Panc1 (cell line): ENCODE results near the gene SMG6. TPM values are rescaled to one million over a fixed set of nuclear protein-coding genes. Genes with fewer than 3 reads are reported as not detected.

Source experiments
- ATAC-seq: fragments of 200-7000 bp; cut with Tn5 transposase; 2 replicates; pipeline ENCODE4 v1.9.1; 2020; ENCODE audit warnings: mild to moderate bottlenecking, moderate library complexity
- BruUV-seq: library from RNA; stranded (reverse); fragments of 400-500 nt; replicated peaks from 2 replicates; lab custom pipeline; 2021; lab: Mats Ljungman, UMichigan
- CTCF ChIA-PET: fragments of 300-600 bp; sonication (Branson Sonifier 250); formaldehyde crosslinking; loops from one replicate; lab custom pipeline; 2022; ENCODE audit warnings: antibody characterized with exemption; lab: Charles Lee
- POLR2A ChIA-PET: fragments of 300-600 bp; sonication (Branson Sonifier 250); formaldehyde crosslinking; loops from one replicate; lab custom pipeline; 2022; ENCODE audit warnings: antibody characterized with exemption; lab: Charles Lee
- DNase-seq: peaks from one replicate; pipeline ENCODE4 v3.0.0-alpha.2; 2010; ENCODE audit warnings: low read depth, low spot score
- H3K27ac ChIP-seq: 2 replicates; pipeline ENCODE4 v1.5.1; 2011; ENCODE audit warnings: mild to moderate bottlenecking, low read length, inconsistent platforms
- H3K27me3 ChIP-seq: fragments of 200-500 bp; sonication (Bioruptor generic); 2 replicates; pipeline ENCODE4 v1.6.0; 2014; ENCODE audit warnings: low read length, inconsistent platforms; ENCODE audit not compliant: control insufficient read depth, insufficient read depth
- H3K36me3 ChIP-seq: fragments of 200-500 bp; sonication (Bioruptor generic); 2 replicates; pipeline ENCODE4 v1.5.1; 2014; ENCODE audit warnings: inconsistent platforms, mild to moderate bottlenecking, low read length, moderate library complexity; ENCODE audit not compliant: control insufficient read depth, insufficient read depth
- H3K4me1 ChIP-seq: 2 replicates; pipeline ENCODE4 v1.5.1; 2011; ENCODE audit warnings: inconsistent platforms, mild to moderate bottlenecking, low read length, moderate library complexity; ENCODE audit not compliant: control insufficient read depth, insufficient read depth
- H3K4me3 ChIP-seq, 2 experiments: 2 replicates each; pipeline ENCODE4 v1.5.1; 2011 to 2012; ENCODE audit warnings: low read depth in 2 of 2, low read length in 2 of 2, mild to moderate bottlenecking in 2 of 2, inconsistent platforms in 1 of 2, moderate library complexity in 1 of 2
- H3K9me3 ChIP-seq: fragments of 200-500 bp; sonication (Bioruptor generic); 2 replicates; pipeline ENCODE4 v1.5.1; 2014; ENCODE audit warnings: low read depth, mild to moderate bottlenecking, inconsistent platforms, low read length, moderate library complexity; ENCODE audit not compliant: control insufficient read depth, insufficient read depth
- CTCF ChIP-seq: fragments of 450-650 bp; IDR thresholded peaks from 2 replicates; pipeline ENCODE4 v1.5.1; 2017; ENCODE audit warnings: mild to moderate bottlenecking
- POLR2AphosphoS5 ChIP-seq: IDR thresholded peaks from 2 replicates; pipeline ENCODE4 v1.6.1; 2012; ENCODE audit warnings: mild to moderate bottlenecking, low read depth, low read length, moderate library complexity
- SIN3A ChIP-seq: IDR thresholded peaks from 2 replicates; pipeline ENCODE4 v1.6.1; 2012; ENCODE audit warnings: low read depth, mild to moderate bottlenecking, low read length, moderate library complexity, borderline replicate concordance; ENCODE audit not compliant: insufficient read depth
- TCF7L2 ChIP-seq: IDR thresholded peaks from 2 replicates; pipeline ENCODE4 v1.6.1; 2011; ENCODE audit warnings: mild to moderate bottlenecking, low read depth, low read length, inconsistent platforms
- in situ Hi-C: cut with HindIII; loops from 2 replicates; pipeline ENCODE4 v1.10.0; 2016; ENCODE audit warnings: low sequenced_read_pairs, low pct_unique_long_range_greater_than_20kb
- intact Hi-C: fragments of 100-400 bp; cut with micrococcal nuclease; formaldehyde crosslinking; loops from one replicate; pipeline ENCODE4 v1.10.0; 2022; ENCODE audit not compliant: unreplicated experiment
- total RNA-seq: library from RNA; stranded (reverse); gene quantifications from one replicate; pipeline ENCODE4 v1.2.1, GENCODE V29; 2021; ENCODE audit not compliant: unreplicated experiment
- TF ChIP-seq, protein P1 (sequence below), 2 experiments: IDR thresholded peaks; 2 replicates each; pipeline ENCODE4 v1.6.1; 2011 to 2012; ENCODE audit warnings: low read depth in 2 of 2, control low read depth in 1 of 2, low read length in 1 of 2, mild to moderate bottlenecking in 1 of 2, moderate library complexity in 1 of 2; ENCODE audit not compliant: insufficient read depth in 1 of 2

The SMG6 gene
- total RNA-seq, 1 experiment from 2014 or later: 17.8 TPM

DNA sequence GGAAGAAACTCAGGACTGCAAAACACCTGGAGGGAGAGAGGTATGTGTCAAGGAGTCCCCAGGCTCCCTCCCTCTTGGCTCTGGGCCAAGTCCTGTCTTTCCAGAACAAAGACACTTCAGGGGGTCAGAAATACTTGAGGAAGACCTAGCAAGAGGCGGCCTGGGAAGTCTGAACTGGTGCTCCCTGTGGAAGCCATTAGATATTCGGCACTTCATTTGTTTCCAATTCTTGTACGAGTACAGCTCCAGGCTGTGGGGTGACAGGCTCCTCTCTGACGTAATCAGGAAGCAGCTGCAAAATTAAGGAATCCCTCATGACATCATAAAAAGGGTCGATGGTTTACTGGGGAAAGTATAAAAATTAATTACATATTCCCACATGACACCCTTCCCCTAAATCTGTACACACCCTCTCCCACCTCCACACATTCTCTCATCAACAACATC, 108.7 kb downstream of the SMG6 start:
- H3K27me3 ChIP-seq: no peaks in the 10 kb centered on the region
- H3K4me3 ChIP-seq: no peak overlapping the region
- ChIA-PET POLR2A (no interaction called here), CTCF (no interaction called here)
- no peak for DNase-seq
- no peaks in the 10 kb centered on the region for H3K9me3 ChIP-seq
- in situ Hi-C loops: no loop called here
- no peaks in the 10 kb centered on the region for H3K4me1 ChIP-seq
- ATAC-seq: no peak
- BruUV-seq: no TSS peak
- TF ChIP-seq POLR2AphosphoS5: no peak
- TF ChIP-seq, protein P1, sequence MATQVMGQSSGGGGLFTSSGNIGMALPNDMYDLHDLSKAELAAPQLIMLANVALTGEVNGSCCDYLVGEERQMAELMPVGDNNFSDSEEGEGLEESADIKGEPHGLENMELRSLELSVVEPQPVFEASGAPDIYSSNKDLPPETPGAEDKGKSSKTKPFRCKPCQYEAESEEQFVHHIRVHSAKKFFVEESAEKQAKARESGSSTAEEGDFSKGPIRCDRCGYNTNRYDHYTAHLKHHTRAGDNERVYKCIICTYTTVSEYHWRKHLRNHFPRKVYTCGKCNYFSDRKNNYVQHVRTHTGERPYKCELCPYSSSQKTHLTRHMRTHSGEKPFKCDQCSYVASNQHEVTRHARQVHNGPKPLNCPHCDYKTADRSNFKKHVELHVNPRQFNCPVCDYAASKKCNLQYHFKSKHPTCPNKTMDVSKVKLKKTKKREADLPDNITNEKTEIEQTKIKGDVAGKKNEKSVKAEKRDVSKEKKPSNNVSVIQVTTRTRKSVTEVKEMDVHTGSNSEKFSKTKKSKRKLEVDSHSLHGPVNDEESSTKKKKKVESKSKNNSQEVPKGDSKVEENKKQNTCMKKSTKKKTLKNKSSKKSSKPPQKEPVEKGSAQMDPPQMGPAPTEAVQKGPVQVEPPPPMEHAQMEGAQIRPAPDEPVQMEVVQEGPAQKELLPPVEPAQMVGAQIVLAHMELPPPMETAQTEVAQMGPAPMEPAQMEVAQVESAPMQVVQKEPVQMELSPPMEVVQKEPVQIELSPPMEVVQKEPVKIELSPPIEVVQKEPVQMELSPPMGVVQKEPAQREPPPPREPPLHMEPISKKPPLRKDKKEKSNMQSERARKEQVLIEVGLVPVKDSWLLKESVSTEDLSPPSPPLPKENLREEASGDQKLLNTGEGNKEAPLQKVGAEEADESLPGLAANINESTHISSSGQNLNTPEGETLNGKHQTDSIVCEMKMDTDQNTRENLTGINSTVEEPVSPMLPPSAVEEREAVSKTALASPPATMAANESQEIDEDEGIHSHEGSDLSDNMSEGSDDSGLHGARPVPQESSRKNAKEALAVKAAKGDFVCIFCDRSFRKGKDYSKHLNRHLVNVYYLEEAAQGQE (IDR thresholded peaks at IDR 0.05; ENCODE audit: insufficient read depth in 1 of 2, low read depth in 2 of 2, low read length in 1 of 2): no peak
- no peak for TF ChIP-seq TCF7L2
- TF ChIP-seq SIN3A: no peak
- no peak for TF ChIP-seq CTCF
- intact Hi-C loops: no loop called here
- H3K27ac ChIP-seq: no peak overlapping the region
- H3K36me3 ChIP-seq: no peaks in the 10 kb centered on the region; the same call in 1 of the 2 replicates

DNA sequence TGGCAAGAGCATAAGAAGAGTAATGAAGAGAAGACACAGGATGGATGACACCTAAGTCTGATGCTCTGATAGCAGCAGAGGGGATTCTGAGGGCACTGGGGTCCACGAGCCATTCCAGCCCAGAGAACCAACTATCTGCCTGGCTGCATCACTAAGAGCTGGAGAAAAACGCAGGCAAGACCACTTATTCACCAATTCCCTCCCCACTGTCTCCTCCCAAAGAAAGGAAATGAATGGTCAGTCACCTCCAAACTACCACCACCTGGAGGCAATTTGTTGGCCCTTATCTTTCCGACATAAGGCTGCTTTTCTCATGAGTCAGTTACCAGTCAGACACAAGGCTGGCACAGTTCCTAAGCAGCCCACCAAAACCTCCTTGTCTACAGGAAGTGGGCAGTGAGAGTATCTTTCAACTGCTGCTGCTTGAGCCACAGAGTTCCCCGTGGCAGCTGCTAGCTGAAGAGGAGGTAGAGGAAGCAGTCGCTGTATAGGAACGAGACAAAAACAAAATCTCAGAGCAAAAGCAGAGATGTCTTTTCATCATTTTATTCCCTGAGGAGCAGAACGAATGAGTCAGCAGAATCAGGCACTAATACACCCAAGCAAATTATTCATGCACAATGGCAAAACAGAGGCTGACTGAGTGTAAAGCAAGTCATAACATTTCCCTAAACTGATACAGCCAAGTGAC, 111.1 kb downstream of the SMG6 start:
- intact Hi-C loops: no loop called here

DNA sequence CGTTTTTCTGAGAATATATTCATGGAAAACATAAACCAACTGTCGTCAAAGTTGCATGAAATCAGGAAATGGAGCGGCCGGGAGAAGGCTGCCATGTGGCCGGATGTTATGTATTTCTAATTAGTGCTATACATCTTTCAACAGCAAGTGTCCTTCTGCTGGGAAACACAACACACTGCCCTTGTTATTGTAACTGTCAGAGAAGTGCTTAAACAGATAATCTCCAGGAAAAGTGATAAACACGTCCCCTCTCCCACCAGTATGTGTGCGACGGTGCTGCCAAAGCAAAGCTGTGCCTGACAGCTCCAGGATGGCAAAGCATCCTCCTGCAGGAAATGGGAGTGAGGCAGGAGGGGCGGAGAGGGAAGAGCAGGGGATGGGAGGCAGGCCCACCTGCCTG, 111.8 kb downstream of the SMG6 start:
- H3K4me1 ChIP-seq: no peaks in the 10 kb centered on the region
- H3K27me3 ChIP-seq: no peaks in the 10 kb centered on the region
- ATAC-seq: no peak
- BruUV-seq: no TSS peak
- ChIA-PET POLR2A (no interaction called here), CTCF (interaction anchor here (0.9 kb wide), 1 partner anchor 53 kb away, joined by 4 read pairs; no protein-coding TSS in a partner anchor)
- intact Hi-C loops: no loop called here
- in situ Hi-C loops: no loop called here
- H3K36me3 ChIP-seq: no peaks in the 10 kb centered on the region; the same call in 1 of the 2 replicates
- no peak for TF ChIP-seq CTCF
- TF ChIP-seq, protein P1 (IDR thresholded peaks at IDR 0.05; ENCODE audit: insufficient read depth in 1 of 2, low read depth in 2 of 2, low read length in 1 of 2): no peak
- TF ChIP-seq TCF7L2: no peak
- no peak for TF ChIP-seq SIN3A
- no peak for TF ChIP-seq POLR2AphosphoS5
- DNase-seq: no peak
- no peak overlapping the region for H3K27ac ChIP-seq
- H3K9me3 ChIP-seq: no peaks in the 10 kb centered on the region
- no peak overlapping the region for H3K4me3 ChIP-seq

More for the DNA sequence above, 111.1 kb downstream of the SMG6 start:
- no peak for DNase-seq
- in situ Hi-C loops: no loop called here
- H3K27me3 ChIP-seq: no peaks in the 10 kb centered on the region
- CTCF ChIA-PET: no interaction called here
- POLR2A ChIA-PET: no interaction called here
- no peak overlapping the region for H3K27ac ChIP-seq
- H3K4me3 ChIP-seq: no peak overlapping the region
- ATAC-seq: no peak
- H3K9me3 ChIP-seq: no peaks in the 10 kb centered on the region
- no TSS peak for BruUV-seq
- H3K4me1 ChIP-seq: no peaks in the 10 kb centered on the region
- no peak for TF ChIP-seq TCF7L2
- no peaks in the 10 kb centered on the region; the same call in 1 of the 2 replicates for H3K36me3 ChIP-seq
